ENCODE measurements around the gene ANKFN1.

Gene ANKFN1

DNA sequence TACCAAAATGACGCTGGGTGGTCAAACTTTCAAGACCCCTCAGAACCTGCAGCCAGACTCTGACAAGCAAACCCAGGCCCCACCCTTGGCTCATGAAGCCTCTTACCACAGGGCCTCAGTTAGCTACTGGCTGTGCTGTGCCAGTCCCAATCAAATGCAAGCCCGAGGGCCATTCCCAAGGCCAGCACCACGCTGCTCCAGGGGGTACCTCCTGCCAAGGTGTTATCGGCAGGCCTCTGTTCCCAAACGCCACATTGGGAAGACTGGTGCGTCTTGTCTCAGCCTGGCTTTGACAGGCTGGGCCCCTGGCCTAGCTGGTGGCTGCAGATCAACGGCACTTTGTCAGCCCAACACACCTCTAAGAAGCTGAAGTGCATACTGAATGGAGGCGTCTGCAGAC, 404.4 kb downstream of the ANKFN1 start:
- Mint-ChIP-seq H3K27ac (no peak overlapping the region), H3K36me3 (ENCODE audit: insufficient read depth) (no peaks in the 10 kb centered on the region), H3K27me3 (peaks cover 24 to 73% of the 10 kb centered on the region in 2 donors)

DNA sequence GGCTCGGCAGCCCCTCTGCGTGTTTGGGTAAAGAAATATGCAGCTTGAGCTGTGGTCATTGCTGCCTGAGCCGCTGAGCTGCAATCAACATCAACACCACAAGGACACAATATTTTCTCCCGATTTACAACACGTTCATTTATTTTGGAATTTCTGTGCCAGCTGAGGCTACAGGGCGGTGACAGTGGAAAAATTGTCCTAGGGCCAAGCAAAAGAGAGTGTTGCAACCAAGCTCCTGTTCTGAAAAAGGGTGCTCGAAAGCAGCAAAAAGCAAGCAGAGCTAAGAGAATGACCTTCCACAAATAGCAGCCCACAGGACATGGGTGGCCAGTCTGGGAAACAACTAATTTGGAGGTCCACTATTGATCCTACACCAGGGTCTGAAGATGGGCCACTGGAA, 404.8 kb downstream of the ANKFN1 start:
- Mint-ChIP-seq H3K36me3 (ENCODE audit: insufficient read depth) (no peaks in the 10 kb centered on the region), H3K27ac (no peak overlapping the region), H3K9me3 (no peaks in the 10 kb centered on the region), H3K4me1 (ENCODE audit: low read depth in 2 of 2) (no peaks in the 10 kb centered on the region), H3K27me3 (peaks cover 24 to 71% of the 10 kb centered on the region in 2 donors), H3K4me3 (no peak overlapping the region)
- DNase-seq (no peak), ATAC-seq (replicated peaks) (no peak)

More for the DNA sequence above, 404.4 kb downstream of the ANKFN1 start:
- ATAC-seq (replicated peaks) (no peak), DNase-seq (no peak)
- Mint-ChIP-seq H3K4me3 (no peak overlapping the region), H3K9me3 (no peaks in the 10 kb centered on the region), H3K4me1 (ENCODE audit: low read depth in 2 of 2) (no peaks in the 10 kb centered on the region)
